Gastroesophageal sphincter (tissue), 4 donors: ENCODE measurements around the gene HS3ST6. TPM values are rescaled to one million over a fixed set of nuclear protein-coding genes. Genes with fewer than 3 reads are reported as not detected.

Experiments used
- ATAC-seq: fragments of 150-250 bp; one replicate; pipeline ENCODE4 v1.9.1; 2016; ENCODE audit warnings: mild to moderate bottlenecking, moderate library complexity
- H3K27ac ChIP-seq, 4 donors: fragments of 200-600 bp; sonication (generic) in 3 of 4; 1 replicate in 3 of 4; 2 replicates in 1 of 4; pipeline ENCODE4 v1.5.1; 2016 to 2019
- H3K27me3 ChIP-seq: fragments of 200-600 bp; sonication (generic); one replicate; pipeline ENCODE4 v1.5.1; 2019
- H3K36me3 ChIP-seq, 2 donors: fragments of 200-600 bp; sonication (generic); one replicate each; pipeline ENCODE4 v1.5.1; 2019; ENCODE audit warnings: control low read depth in 1 of 2
- H3K4me1 ChIP-seq, 3 donors: fragments of 200-600 bp; sonication (generic); 1 replicate in 2 of 3; 2 replicates in 1 of 3; pipeline ENCODE4 v1.5.1; 2016 to 2019; ENCODE audit warnings: control low read depth in 2 of 3
- H3K4me3 ChIP-seq, 2 donors: fragments of 200-600 bp; sonication (generic); one replicate each; pipeline ENCODE4 v1.5.1; 2019; ENCODE audit warnings: mild to moderate bottlenecking in 1 of 2, moderate library complexity in 1 of 2
- H3K9me3 ChIP-seq, 3 donors: fragments of 200-600 bp; sonication (generic); one replicate each; pipeline ENCODE4 v1.5.1; 2017 to 2019; ENCODE audit warnings: control low read depth in 2 of 3
- EP300 ChIP-seq: sonication (generic); formaldehyde crosslinking; IDR thresholded peaks from one replicate; pipeline ENCODE4 v1.6.1; 2017; ENCODE audit warnings: antibody characterized with exemption, mild to moderate bottlenecking
- POLR2A ChIP-seq, 2 donors: fragments of 450-650 bp; IDR thresholded peaks; one replicate each; pipeline ENCODE4 v1.6.1; 2017; ENCODE audit warnings: antibody characterized with exemption in 2 of 2, mild to moderate bottlenecking in 2 of 2, moderate library complexity in 1 of 2
- POLR2AphosphoS5 ChIP-seq: sonication (generic); formaldehyde crosslinking; IDR thresholded peaks from one replicate; pipeline ENCODE4 v1.6.1; 2017; ENCODE audit warnings: antibody characterized with exemption
- WGBS, 2 donors: methylation state at CpG; one replicate each; pipeline ENCODE4 v1.1.5; 2018; ENCODE audit warnings: low coverage in 1 of 2; 5-methylcytosine and 5-hydroxymethylcytosine counted together
- total RNA-seq, 4 donors: library from RNA; depleted of rRNA; stranded (reverse); fragments of >200 nt; gene quantifications; one replicate each; pipeline ENCODE4 v1.1.0, GENCODE V29; 2016
- TF ChIP-seq, protein P1 (sequence below), 4 experiments: fragments of 200-600 bp in 2 of 4; fragments of 450-650 bp in 2 of 4; sonication (generic) in 1 of 4; IDR thresholded peaks; one replicate each; pipeline ENCODE4 v1.5.1; 2017 to 2019; ENCODE audit warnings: antibody characterized with exemption in 4 of 4, mild to moderate bottlenecking in 2 of 4, moderate library complexity in 2 of 4

Gene HS3ST6
- total RNA-seq, 4 donors from 2014 or later, result not detected

GRCh38 chr16:1903845-1904840 is 14.1 kb downstream of the HS3ST6 start:
- 25 to 50% methylated on average over 5 to 8 of the region's 22 CpGs for WGBS, 2 donors
- H3K27me3 ChIP-seq, result peaks cover 80% of the 10 kb centered on the region

GRCh38 chr16:1903220-1903574 is 15.0 kb downstream of the HS3ST6 start:
- 40% methylated on average over 1 of the region's 13 CpGs; no CpG with 5 or more reads in 1 of the 2 donors for WGBS, 2 donors
- TF ChIP-seq POLR2A (IDR thresholded peaks at IDR 0.05), result no peak
- no peak for TF ChIP-seq EP300
- TF ChIP-seq POLR2AphosphoS5, result no peak
- TF ChIP-seq, protein P1, sequence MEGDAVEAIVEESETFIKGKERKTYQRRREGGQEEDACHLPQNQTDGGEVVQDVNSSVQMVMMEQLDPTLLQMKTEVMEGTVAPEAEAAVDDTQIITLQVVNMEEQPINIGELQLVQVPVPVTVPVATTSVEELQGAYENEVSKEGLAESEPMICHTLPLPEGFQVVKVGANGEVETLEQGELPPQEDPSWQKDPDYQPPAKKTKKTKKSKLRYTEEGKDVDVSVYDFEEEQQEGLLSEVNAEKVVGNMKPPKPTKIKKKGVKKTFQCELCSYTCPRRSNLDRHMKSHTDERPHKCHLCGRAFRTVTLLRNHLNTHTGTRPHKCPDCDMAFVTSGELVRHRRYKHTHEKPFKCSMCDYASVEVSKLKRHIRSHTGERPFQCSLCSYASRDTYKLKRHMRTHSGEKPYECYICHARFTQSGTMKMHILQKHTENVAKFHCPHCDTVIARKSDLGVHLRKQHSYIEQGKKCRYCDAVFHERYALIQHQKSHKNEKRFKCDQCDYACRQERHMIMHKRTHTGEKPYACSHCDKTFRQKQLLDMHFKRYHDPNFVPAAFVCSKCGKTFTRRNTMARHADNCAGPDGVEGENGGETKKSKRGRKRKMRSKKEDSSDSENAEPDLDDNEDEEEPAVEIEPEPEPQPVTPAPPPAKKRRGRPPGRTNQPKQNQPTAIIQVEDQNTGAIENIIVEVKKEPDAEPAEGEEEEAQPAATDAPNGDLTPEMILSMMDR (IDR thresholded peaks at IDR 0.05), result no peak
- peaks cover 79% of the 10 kb centered on the region for H3K27me3 ChIP-seq

More at GRCh38 chr16:1903845-1904840, 14.1 kb downstream of the HS3ST6 start:
- TF ChIP-seq, protein P1 (IDR thresholded peaks at IDR 0.05), result no peak
- TF ChIP-seq POLR2AphosphoS5, result no peak
- TF ChIP-seq POLR2A (IDR thresholded peaks at IDR 0.05), result no peak
- TF ChIP-seq EP300, result no peak
- H3K4me1 ChIP-seq, result no peaks in the 10 kb centered on the region
- H3K9me3 ChIP-seq, result no peaks in the 10 kb centered on the region
- H3K36me3 ChIP-seq, result no peaks in the 10 kb centered on the region
- no peak for ATAC-seq
- no peak overlapping the region for H3K4me3 ChIP-seq
- no peak overlapping the region for H3K27ac ChIP-seq

DNA sequence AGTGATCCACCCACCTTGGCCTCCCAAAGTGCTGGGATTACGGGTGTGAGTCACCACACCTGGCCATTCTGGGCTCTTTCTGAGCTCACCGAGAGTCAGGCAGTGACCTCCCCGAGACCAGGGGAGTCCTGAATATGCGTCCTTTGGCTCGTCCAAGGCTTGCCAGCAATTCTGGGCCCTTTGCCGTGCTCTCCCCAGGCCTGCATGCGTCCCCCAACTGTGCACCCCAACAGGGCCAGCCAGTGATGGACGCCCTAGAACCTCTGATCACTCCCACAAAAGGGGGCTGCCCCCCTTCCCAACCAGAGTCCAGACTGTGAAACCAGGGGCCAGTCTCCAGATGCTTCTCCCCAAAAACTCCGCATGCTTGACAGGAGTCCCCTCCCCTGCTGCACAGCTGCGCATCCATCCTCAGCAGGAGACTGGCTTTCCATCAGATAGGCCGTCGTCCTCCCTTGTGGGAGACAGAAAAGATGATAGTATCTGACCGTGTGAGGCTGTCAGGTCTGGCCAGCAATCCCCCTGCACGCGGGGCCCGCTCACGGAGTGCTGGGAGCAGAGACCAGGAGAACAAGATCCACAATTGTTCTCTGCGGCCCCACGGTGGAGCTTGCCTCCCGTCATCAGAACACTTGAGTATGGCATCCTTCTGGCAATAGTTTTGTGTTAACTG is 15.5 kb downstream of the HS3ST6 start:
- Histone ChIP-seq H3K27me3 (peaks cover 74% of the 10 kb centered on the region), H3K9me3 (no peaks in the 10 kb centered on the region), H3K27ac (no peak overlapping the region), H3K4me1 (no peaks in the 10 kb centered on the region), H3K36me3 (no peaks in the 10 kb centered on the region), H3K4me3 (no peak overlapping the region)
- WGBS, 2 donors, result 67% methylated on average over 7 of the region's 20 CpGs; no CpG with 5 or more reads in 1 of the 2 donors
- no peak for ATAC-seq
- TF ChIP-seq EP300, result no peak
- TF ChIP-seq, protein P1 (IDR thresholded peaks at IDR 0.05), result no peak
- TF ChIP-seq POLR2A (IDR thresholded peaks at IDR 0.05), result no peak
- no peak for TF ChIP-seq POLR2AphosphoS5

More at GRCh38 chr16:1903220-1903574, 15.0 kb downstream of the HS3ST6 start:
- Histone ChIP-seq H3K27ac (no peak overlapping the region), H3K9me3 (no peaks in the 10 kb centered on the region), H3K36me3 (no peaks in the 10 kb centered on the region), H3K4me3 (no peak overlapping the region), H3K4me1 (no peaks in the 10 kb centered on the region)
- ATAC-seq, result no peak

DNA sequence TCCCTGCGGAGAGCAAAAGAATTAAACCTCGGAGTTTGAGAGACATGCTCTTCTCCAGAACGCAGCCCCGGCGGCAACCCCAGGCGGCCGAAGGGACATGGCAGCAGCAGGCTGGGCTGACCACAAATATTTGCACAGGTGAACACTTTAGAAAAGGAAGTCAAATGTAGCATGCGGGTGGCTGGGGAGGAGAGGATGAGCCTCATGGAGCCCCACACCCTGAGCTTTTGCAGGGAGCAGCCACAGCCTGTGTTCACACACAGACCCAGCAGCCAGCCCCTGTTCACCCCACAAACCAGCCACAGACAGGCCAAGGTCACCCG is 17.8 kb downstream of the HS3ST6 start:
- 92 to 100% methylated on average over 1 to 2 of the region's 9 CpGs for whole genome bisulfite sequencing, 2 donors
- peaks cover 67% of the 10 kb centered on the region for H3K27me3 ChIP-seq
- H3K9me3 ChIP-seq, result no peaks in the 10 kb centered on the region
- H3K4me1 ChIP-seq, result no peaks in the 10 kb centered on the region
- ATAC-seq, result no peak
- no peak overlapping the region for H3K27ac ChIP-seq
- no peak for TF ChIP-seq POLR2AphosphoS5
- no peak for TF ChIP-seq EP300
- TF ChIP-seq, protein P1 (IDR thresholded peaks at IDR 0.05), result no peak
- TF ChIP-seq POLR2A (IDR thresholded peaks at IDR 0.05), result no peak
- no peak overlapping the region for H3K4me3 ChIP-seq
- no peaks in the 10 kb centered on the region for H3K36me3 ChIP-seq
